Stimulated activated CD4-positive, alpha-beta T cell treated with anti-CD3 and anti-CD28 coated beads, TNF-alpha, amount 100 ng/mL, for 24 hours (primary cell): ENCODE measurements around the gene YES1.
"Not testable (repeated sequence)": the region's sequence is repeated elsewhere in the genome, so short reads cannot be mapped to it uniquely, and the experiment has no call there.

Experiments used
- DNase-seq, 3 experiments: peaks; one replicate each; pipeline ENCODE4 v3.0.0-alpha.2; 2020; ENCODE audit warnings: low read depth in 3 of 3

Gene YES1

DNA sequence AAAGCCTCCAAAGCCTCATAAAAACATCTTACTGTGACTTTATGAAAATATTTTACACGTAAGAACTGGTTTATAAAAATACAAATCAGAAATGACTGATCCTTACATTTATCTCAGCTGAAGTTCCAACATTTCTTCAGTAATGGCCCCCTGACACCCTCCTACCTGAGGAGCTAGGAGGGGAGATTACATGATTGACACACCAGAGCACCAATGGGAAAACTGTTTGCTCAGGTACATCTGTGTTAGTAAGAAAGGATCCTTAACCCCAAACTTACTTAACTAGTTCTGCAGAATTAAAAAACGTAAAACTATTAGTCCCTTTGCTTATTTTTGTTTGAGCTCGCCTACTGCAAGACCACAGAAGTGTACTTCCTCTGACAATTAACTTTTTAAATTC, 126.6 kb downstream of the YES1 start:
- no peak for DNase-seq

DNA sequence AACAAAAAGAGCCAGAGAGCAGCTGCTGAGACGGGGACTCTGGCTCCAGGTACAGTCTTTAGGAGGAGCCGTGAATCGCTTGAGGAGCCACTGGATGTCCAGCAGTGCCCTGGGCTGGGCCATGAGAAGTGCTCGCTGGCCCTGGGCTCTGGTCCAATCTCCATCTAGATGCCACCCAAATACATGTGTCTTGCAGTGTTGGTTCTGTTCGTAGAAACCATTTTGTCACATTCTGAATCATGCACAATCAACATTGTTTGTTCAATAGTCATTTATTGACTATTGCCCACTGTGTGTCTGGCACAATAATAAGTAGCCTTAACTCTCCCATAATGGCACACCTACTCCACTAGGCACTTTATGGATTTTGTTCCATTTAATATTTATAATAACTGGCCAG, 128.5 kb downstream of the YES1 start:
- DNase-seq, result no peak

DNA sequence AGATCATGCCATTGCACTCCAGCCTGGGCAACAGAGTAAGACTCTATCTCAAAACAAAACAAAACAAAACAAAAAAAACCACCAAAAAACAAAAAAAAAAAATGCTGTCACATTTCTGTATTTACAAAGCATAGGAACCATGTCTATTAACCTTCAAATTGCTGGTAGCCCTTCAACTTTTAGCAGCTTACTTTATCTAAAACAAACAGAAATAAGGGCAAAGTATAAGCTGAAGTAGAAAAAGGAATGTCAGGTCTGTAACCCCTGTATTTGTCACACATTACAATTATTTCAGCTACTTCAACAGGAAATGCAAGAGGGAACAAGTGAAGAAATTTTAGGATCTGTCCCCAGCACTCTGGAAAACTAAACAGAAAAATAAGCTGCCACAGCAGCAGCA, 129.2 kb downstream of the YES1 start:
- no peak for DNase-seq

DNA sequence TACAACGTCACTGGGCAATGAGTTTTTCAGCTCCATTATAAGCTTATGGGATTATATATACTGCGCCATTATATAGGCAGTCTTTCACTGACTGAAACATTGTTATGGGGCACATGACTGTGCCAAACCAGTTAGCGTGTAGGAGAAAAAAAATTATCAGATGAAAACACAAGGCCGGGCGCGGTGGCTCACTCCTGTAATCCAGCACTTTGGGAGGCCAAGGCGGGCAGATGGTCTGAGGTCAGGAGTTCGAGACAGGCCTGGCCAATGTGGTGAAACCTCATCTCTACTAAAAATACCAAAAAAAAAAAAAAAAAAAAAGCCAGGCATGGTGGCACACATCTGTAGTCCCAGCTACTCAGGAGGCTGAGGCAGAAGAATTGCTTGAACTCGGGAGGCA, 129.6 kb downstream of the YES1 start:
- DNase-seq, result not testable (repeated sequence)

DNA sequence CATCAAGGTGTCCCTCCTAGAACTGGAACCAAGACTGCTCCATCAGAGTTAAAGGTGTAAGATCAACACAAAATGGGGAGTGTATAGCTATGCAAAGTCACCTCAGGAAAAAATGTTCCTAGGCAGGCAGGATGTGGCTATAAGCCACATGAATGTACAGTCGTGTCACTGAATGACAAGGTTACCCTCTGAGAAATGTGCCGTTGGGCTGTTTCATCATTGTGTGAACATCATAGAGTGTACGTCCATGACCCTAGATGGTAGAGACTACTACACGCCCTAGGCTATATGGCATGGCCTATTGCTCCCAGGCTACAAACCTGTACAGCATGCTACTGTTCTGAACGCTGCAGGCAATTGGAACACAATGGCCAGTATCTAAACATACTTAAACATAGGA, 130.1 kb downstream of the YES1 start:
- peak in 2 of 3 experiments; percentile 14 to 35 for DNase-seq

DNA sequence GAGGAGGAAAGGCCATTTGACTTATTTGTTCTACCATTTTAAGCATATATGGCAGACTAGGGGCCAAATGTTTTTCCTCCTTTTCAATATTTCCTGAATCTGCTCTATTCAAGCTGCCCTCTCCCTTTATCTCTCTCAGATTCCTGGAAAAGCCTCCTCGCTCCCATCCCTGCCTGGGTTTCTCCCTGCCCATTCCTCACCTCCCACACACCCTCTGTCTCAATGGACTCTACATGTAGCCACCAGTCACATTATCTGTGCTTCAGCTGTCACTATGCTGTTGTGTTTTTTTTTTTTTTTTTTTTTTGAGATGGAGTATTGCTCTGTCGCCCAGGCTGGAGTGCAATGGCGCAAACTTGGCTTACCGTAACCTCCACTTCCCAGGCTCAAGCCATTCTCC, 131.7 kb downstream of the YES1 start:
- DNase-seq, result no peak

DNA sequence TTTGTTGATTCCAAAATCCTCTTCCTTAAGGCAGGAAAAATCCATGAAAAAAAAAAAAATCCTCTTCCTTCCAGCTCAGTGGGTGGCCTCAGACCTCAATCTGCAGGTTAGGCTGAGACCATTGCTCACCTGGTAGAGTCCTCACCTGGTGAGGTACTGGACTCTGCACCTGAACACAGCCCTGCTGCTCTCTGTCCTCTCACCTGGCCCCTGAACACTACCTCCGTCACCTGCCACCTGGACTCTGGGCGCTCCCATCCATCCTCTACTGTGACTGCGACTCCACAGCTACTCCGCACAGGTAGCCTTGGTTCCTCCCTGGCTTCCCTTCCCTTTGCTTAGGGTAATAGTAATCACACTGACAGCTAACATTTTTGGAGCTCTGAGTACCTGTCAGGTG, 132.5 kb downstream of the YES1 start:
- DNase-seq, result no peak

DNA sequence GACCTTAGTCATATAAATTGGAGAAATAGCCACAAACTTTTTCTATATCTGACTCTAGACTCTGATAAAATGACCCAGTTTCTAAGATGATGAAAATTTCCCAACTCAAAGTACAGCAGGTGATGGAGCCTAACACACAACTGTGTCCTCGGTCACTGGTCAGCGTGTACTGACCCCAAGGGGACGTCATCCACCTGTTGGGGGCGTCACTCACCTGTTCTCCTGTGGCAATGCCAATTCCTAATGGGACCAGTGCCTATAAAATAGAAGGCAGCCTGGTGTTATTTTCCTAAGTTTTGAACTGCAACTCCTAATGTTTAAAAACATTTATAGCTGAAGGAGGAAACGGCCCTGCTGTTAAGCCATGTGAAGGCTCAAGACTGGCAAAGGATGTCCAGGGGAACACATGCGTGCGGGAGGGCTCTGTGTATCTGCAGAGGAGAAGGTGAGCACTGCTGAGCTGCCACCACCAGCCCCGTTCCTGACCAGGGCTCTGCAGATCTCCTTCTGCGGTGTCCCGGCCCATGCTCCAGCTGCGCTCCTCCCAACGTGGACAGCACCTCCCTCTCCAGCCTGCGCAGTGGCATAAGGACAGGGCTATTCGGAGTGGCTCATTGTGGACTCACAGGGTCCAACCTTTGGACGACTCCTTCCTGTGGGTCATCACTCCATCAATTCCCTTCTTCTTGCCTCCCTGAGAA, 133.4 kb downstream of the YES1 start:
- no peak for DNase-seq

DNA sequence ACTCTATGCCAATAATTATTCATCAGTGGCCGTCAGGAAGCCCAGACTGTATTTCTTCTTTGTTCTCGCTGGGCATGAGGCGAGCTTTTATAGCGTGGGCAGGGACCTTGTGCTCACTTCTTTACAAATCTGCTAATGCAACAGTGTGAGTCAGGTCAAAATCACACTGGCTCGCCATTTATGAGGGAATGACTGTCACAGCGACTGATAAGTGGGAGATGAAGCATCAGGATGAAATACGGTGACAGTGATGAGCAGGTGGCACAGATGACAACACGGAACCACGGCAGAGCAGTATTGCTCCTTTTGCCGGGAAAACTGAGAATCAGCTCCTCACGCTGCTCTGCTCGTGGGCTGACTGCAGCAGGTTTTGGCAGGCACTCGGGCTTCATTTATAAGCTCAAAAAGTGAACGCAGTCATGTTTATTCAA, 134.1 kb downstream of the YES1 start:
- DNase-seq, result no peak

DNA sequence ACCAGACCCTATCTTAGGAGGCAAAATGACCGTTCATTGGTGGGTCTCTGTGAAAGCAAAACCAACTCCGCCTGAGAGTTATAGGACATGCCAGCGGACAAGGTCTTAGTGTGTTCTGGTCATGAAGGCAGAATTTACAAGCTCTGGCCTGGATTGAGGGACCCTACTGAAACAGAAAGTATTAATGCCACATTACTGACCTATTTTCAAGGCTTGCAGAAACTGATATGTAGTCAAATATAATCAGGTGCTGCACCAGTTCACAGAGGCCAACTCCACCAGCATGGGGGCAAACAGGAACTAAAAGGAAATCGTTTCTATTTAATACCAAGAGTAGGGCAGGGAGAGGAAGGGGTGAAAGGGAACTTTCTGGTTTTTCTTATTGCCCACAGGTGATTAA, 134.9 kb downstream of the YES1 start:
- DNase-seq, result no peak

DNA sequence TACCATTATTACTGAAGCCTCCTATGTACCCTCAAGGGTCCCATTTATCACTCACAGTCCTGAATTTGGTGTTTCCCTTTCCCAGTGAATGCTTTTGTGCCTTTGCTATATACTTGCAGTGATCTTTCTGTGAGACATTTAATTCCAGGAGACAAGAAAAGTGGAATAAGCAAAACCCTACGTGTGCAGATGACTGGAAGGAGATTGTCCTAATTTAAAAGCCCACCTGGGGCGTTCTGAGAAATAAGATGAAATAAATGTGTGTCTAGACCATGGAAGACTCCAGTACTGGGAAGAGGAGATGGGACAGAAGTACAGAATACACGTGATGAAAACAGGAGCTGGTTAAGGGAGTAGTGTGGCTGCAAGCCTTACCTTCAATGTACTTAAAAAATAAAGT, 135.3 kb downstream of the YES1 start:
- DNase-seq, result no peak

DNA sequence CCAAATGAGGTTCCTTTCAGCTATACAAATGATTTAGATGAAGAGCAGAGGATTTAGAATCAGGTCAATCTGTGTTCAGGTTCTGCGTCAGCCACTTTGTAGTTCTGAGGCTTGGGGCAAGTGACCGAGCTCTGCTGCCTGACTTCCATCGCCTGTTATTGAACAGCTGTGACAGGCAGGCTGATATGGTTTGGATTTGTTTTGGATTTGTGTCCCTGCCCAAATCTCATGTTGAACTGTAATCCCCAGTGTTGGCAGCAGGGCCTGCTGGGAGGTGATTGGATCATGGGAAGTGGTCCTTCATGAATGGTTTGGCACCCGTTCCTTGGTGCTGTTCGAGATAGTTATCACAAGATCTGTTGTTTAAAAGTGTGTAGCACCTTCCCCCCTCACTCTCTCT, 136.0 kb downstream of the YES1 start:
- no peak for DNase-seq

DNA sequence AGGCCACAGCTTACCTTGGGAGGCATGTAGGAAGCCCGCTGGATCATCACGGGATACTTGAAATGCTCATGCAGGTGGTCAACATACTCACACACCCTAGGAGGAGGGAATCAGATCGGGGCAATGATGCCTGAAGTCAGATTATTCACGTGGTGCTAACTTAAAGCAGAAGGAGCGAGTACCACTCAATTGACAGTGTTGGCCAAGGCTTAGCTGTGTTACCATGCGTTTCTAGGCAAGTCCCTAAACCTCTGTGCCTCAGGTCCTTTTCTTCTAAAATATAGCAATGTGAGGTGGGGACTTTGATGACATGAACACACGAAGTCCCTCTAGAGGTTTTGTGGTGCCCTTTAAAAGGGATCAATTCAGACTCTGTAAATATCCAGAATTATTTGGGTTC, 136.7 kb downstream of the YES1 start:
- no peak for DNase-seq

DNA sequence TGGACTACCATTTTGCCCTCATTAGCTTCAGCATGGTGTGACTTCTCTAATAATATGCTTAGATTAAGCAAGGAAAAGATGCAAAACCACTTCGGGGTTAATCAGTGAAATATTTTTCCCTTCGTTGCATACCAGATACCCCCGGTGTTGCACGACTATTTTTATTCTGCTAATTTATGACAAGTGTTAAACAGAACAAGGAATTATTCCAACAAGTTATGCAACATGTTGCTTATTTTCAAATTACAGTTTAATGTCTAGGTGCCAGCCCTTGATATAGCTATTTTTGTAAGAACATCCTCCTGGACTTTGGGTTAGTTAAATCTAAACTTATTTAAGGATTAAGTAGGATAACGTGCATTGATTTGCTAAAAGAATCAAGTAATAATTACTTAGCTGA, 138.3 kb downstream of the YES1 start:
- DNase-seq, result no peak

DNA sequence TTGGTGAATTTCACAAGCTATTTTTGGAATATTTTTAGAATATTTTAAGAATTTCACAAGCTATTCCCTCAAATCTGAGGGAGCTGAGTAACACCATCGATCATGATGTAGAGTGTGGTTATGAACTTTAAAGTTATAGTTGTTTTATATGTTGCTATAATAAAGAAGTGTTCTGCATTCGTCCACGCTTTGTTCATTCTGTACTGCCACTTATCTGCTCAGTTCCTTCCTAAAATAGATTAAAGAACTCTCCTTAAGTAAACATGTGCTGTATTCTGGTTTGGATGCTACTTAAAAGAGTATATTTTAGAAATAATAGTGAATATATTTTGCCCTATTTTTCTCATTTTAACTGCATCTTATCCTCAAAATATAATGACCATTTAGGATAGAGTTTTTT, 138.7 kb downstream of the YES1 start:
- no peak for DNase-seq
